K562 (cell line): Measurements from ENCODE around the gene TNFAIP8L1. TPM values are rescaled to one million over a fixed set of nuclear protein-coding genes. Genes with fewer than 3 reads are reported as not detected.
A peak's percentile ranks its signal among the peaks of the same experiment; 100 is the strongest.

Experiments used
- ELF2 ChIP-seq: fragments of 250-450 bp; sonication (Bioruptor Pico); IDR thresholded peaks from 2 replicates; pipeline ENCODE4 v1.5.0; 2021; ENCODE audit warnings: mild to moderate bottlenecking
- ELF4 ChIP-seq: fragments of 450-650 bp; formaldehyde crosslinking; IDR thresholded peaks from 2 replicates; pipeline ENCODE4 v1.4.0; 2022; ENCODE audit warnings: missing genetic modification characterization
- EZH2 ChIP-seq: IDR thresholded peaks from 2 replicates; pipeline ENCODE4 v1.6.1; 2012; ENCODE audit warnings: low read depth, mild to moderate bottlenecking, inconsistent platforms, low read length, borderline replicate concordance
- FOS ChIP-seq: IDR thresholded peaks from 3 replicates; pipeline ENCODE4 v1.6.1; 2011; ENCODE audit not compliant: insufficient read length; ENCODE audit errors: extremely low read depth
- FOXA1 ChIP-seq: fragments of 450-650 bp; IDR thresholded peaks from 2 replicates; pipeline ENCODE4 v1.6.1; 2016; ENCODE audit warnings: mild to moderate bottlenecking, borderline replicate concordance
- FOXA3 ChIP-seq, 2 experiments: fragments of 450-650 bp in 1 of 2; sonication (generic) in 1 of 2; formaldehyde crosslinking; IDR thresholded peaks in 1 of 2; conservative IDR thresholded peaks in 1 of 2; 2 replicates each; pipeline versions ENCODE4 v1.4.0 to v1.8.0; 2020 to 2022; ENCODE audit warnings: mild to moderate bottlenecking in 2 of 2, missing genetic modification reagents in 1 of 2
- GTF3C2 ChIP-seq: IDR thresholded peaks from 3 replicates; pipeline ENCODE4 v1.6.1; 2011; ENCODE audit warnings: borderline replicate concordance, mild to moderate bottlenecking, moderate library complexity; ENCODE audit not compliant: insufficient read length; ENCODE audit errors: extremely low read depth
- HDAC1 ChIP-seq, 2 experiments: fragments of 450-650 bp; IDR thresholded peaks; 2 replicates each; pipeline ENCODE4 v1.6.1; 2016 to 2017; ENCODE audit warnings: inconsistent platforms in 1 of 2, mild to moderate bottlenecking in 1 of 2, moderate library complexity in 1 of 2
- HDAC8 ChIP-seq: fragments of 450-650 bp; IDR thresholded peaks from 2 replicates; pipeline ENCODE4 v1.6.1; 2016; ENCODE audit warnings: mild to moderate bottlenecking, missing genetic modification characterization, moderate library complexity, missing compliant biosample characterization
- HNRNPLL ChIP-seq: fragments of 200-400 bp; formaldehyde crosslinking; IDR thresholded peaks from 2 replicates; pipeline ENCODE4 v1.6.1; 2017; ENCODE audit warnings: low read length, low read depth, mild to moderate bottlenecking; ENCODE audit not compliant: poor library complexity, severe bottlenecking
- KLF10 ChIP-seq: fragments of 250-450 bp; sonication (Bioruptor Pico); IDR thresholded peaks from 2 replicates; pipeline ENCODE4 v1.6.1; 2021; ENCODE audit warnings: matching md5 sums
- RBBP5 ChIP-seq: fragments of 200-600 bp; sonication (generic); IDR thresholded peaks from 2 replicates; pipeline ENCODE4 v1.6.1; 2012; ENCODE audit warnings: borderline replicate concordance, mild to moderate bottlenecking, low read length, control low read depth, inconsistent platforms; ENCODE audit not compliant: insufficient read depth, poor library complexity, severe bottlenecking
- SIN3A ChIP-seq, 2 experiments: fragments of 150-350 bp in 1 of 2; IDR thresholded peaks; 2 replicates each; pipeline ENCODE4 v1.6.1; 2011 to 2016; ENCODE audit warnings: borderline replicate concordance in 2 of 2, low read depth in 2 of 2, low read length in 2 of 2, mild to moderate bottlenecking in 2 of 2, moderate library complexity in 2 of 2; ENCODE audit not compliant: control insufficient read depth in 1 of 2
- ZBTB12 ChIP-seq: fragments of 250-450 bp; sonication (Bioruptor Pico); IDR thresholded peaks from 2 replicates; pipeline ENCODE4 v1.4.0; 2020
- ZNF121 ChIP-seq: sonication (generic); formaldehyde crosslinking; conservative IDR thresholded peaks from 2 replicates; pipeline ENCODE4 v1.8.0; 2022; ENCODE audit warnings: missing genetic modification reagents
- ZNF316 ChIP-seq: fragments of 450-650 bp; IDR thresholded peaks from 2 replicates; pipeline ENCODE4 v1.6.1; 2016
- polyA plus RNA-seq, 8 experiments: library from polyadenylated mRNA; depleted of rRNA in 4 of 8; stranded (reverse) in 5 of 8; unstranded in 3 of 8; fragments of >200 nt; fragmentation: Nextera tagmentation in 2 of 8; fragmentation: Illumina TruSeq in 1 of 8; extraction: Ambion mirVana in 2 of 8; extraction: Trizol in 1 of 8; gene quantifications; 2 replicates each; pipeline versions ENCODE4 v1.2.1 to v1.2.3, GENCODE V29; 2011 to 2014; ENCODE audit warnings: inconsistent platforms in 1 of 8, missing spikeins in 1 of 8
- total RNA-seq, 7 experiments: library from RNA; depleted of rRNA in 6 of 7; stranded (reverse); fragments of >200 nt in 6 of 7; fragmentation: Illumina TruSeq in 2 of 7; extraction: Trizol in 2 of 7; gene quantifications; 2 replicates each; pipeline versions ENCODE4 v1.2.1 to v1.2.3, GENCODE V29; 2011 to 2021; ENCODE audit warnings: low replicate concordance in 1 of 7
- TF ChIP-seq, protein P1 (sequence below): IDR thresholded peaks from 2 replicates; pipeline ENCODE4 v1.6.1; 2014; ENCODE audit warnings: antibody characterized with exemption
- TF ChIP-seq, protein P2 (sequence below): fragments of 450-650 bp; IDR thresholded peaks from 2 replicates; pipeline ENCODE4 v1.6.1; 2018; ENCODE audit warnings: mild to moderate bottlenecking, low read depth; ENCODE audit not compliant: partially characterized antibody

Gene TNFAIP8L1
- total and polyA plus RNA-seq, 9 of the 15 experiments (the other 6 are each of a cell fraction or from before 2014, with no cell fraction given), result 0.69 to 9.3 (median 4.9) TPM

- no peak for TF ChIP-seq HNRNPLL
- peak; percentile 77 for TF ChIP-seq ZNF121 (CRISPR knock-in tag)
- peak in 1 of 2 experiments; percentile 95; a peak in 2 of 4 replicates for TF ChIP-seq HDAC1 (IDR thresholded peaks at IDR 0.05)
- no peak for TF ChIP-seq ELF2 (CRISPR knock-in tag)
- no peak for TF ChIP-seq GTF3C2
- TF ChIP-seq EZH2, result no peak
- TF ChIP-seq ZBTB12 (CRISPR knock-in tag), result no peak
- TF ChIP-seq FOXA1, result no peak
- no peak for TF ChIP-seq KLF10 (CRISPR knock-in tag)
- TF ChIP-seq, protein P1, sequence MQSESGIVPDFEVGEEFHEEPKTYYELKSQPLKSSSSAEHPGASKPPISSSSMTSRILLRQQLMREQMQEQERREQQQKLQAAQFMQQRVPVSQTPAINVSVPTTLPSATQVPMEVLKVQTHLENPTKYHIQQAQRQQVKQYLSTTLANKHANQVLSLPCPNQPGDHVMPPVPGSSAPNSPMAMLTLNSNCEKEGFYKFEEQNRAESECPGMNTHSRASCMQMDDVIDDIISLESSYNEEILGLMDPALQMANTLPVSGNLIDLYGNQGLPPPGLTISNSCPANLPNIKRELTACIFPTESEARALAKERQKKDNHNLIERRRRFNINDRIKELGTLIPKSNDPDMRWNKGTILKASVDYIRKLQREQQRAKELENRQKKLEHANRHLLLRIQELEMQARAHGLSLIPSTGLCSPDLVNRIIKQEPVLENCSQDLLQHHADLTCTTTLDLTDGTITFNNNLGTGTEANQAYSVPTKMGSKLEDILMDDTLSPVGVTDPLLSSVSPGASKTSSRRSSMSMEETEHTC, result no peak
- peak; percentile 71 to 81; a peak in 2 of 4 replicates for TF ChIP-seq SIN3A (IDR thresholded peaks at IDR 0.05; ENCODE audit: borderline replicate concordance in 2 of 2, control insufficient read depth in 1 of 2, low read depth in 2 of 2, low read length in 2 of 2)
- peak; percentile 25 for TF ChIP-seq RBBP5
- TF ChIP-seq FOS, result peak; percentile 88
- 0 out of 4 replicates have a peak, but pooled peaks of 1 of the 2 experiments have one; percentile 14 for TF ChIP-seq FOXA3 (CRISPR knock-in tag; conservative IDR thresholded peaks at IDR 0.05 in 1 of 2, IDR thresholded peaks at IDR 0.05 in 1 of 2)
- TF ChIP-seq, protein P2, sequence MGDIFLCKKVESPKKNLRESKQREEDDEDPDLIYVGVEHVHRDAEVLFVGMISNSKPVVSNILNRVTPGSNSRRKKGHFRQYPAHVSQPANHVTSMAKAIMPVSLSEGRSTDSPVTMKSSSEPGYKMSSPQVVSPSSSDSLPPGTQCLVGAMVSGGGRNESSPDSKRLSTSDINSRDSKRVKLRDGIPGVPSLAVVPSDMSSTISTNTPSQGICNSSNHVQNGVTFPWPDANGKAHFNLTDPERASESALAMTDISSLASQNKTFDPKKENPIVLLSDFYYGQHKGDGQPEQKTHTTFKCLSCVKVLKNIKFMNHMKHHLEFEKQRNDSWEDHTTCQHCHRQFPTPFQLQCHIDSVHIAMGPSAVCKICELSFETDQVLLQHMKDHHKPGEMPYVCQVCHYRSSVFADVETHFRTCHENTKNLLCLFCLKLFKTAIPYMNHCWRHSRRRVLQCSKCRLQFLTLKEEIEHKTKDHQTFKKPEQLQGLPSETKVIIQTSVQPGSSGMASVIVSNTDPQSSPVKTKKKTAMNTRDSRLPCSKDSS, result no peak
- TF ChIP-seq ELF4 (CRISPR knock-in tag), result no peak
- TF ChIP-seq HDAC8, result no peak
- TF ChIP-seq ZNF316, result no peak
These were observed at the start of gene TNFAIP8L1 (continued) for GRCh38 chr19:4638828-4639530.
